HG03571 (cell line): ENCODE data around the gene BDKRB2.

Experiments used
- ATAC-seq: cut with Tn5 transposase; IDR thresholded peaks from one replicate; pipeline ENCODE4 v1.9.1; 2021; ENCODE audit not compliant: unreplicated experiment

BDKRB2 gene

GRCh38 chr14:96204151-96205058 is at the start of gene BDKRB2:
TSS of gene BDKRB2 (plus strand) at chr14:96204839. CDS start at chr14:96237108, 32,269 bp downstream.
- no peak for ATAC-seq

- ATAC-seq: no peak
These were observed 49.7 kb upstream of the BDKRB2 start for GRCh38 chr14:96154900-96155299.

GRCh38 chr14:96156804-96157760 is 47.6 kb upstream of the BDKRB2 start:
- ATAC-seq: no peak

GRCh38 chr14:96158735-96159134 is 45.9 kb upstream of the BDKRB2 start:
- ATAC-seq: no peak

- no peak for ATAC-seq
These were observed 44.3 kb upstream of the BDKRB2 start for GRCh38 chr14:96160076-96160912.

GRCh38 chr14:96160913-96161310 is 43.7 kb upstream of the BDKRB2 start:
- no peak for ATAC-seq

- no peak for ATAC-seq
These were observed 43.0 kb upstream of the BDKRB2 start for GRCh38 chr14:96161636-96162035.

- no peak for ATAC-seq
These were observed 42.4 kb upstream of the BDKRB2 start for GRCh38 chr14:96162265-96162664.

GRCh38 chr14:96162741-96163140 is 41.9 kb upstream of the BDKRB2 start:
- ATAC-seq: no peak

GRCh38 chr14:96164861-96165490 is 39.7 kb upstream of the BDKRB2 start:
- no peak for ATAC-seq

GRCh38 chr14:96165493-96166436 is 38.9 kb upstream of the BDKRB2 start:
- ATAC-seq: no peak

- ATAC-seq: no peak
These were observed 38.0 kb upstream of the BDKRB2 start for GRCh38 chr14:96166461-96167223.

- no peak for ATAC-seq
These were observed 37.2 kb upstream of the BDKRB2 start for GRCh38 chr14:96167224-96168148.

- ATAC-seq: no peak
These were observed 36.1 kb upstream of the BDKRB2 start for GRCh38 chr14:96168581-96168980.

- ATAC-seq: no peak
These were observed 33.6 kb upstream of the BDKRB2 start for GRCh38 chr14:96170961-96171592.

- no peak for ATAC-seq
These were observed 30.8 kb upstream of the BDKRB2 start for GRCh38 chr14:96173636-96174475.
